ENCODE data around the gene ZNF287.

- TF ChIP-seq POLR2AphosphoS5 (IDR thresholded peaks at IDR 0.05; ENCODE audit: low read depth, low read length) = no peak
- TF ChIP-seq TAF1 (IDR thresholded peaks at IDR 0.05; ENCODE audit: borderline replicate concordance, insufficient read depth, low read length) = no peak
- TF ChIP-seq FOXP2 (optimal IDR thresholded peaks at IDR 0.05; ENCODE audit: borderline replicate concordance, extremely low read depth, extremely low read length, insufficient read depth) = no peak
- no peak for TF ChIP-seq REST (IDR thresholded peaks at IDR 0.05; ENCODE audit: insufficient read depth in 1 of 2, low read depth in 2 of 2, low read length in 2 of 2)
These were observed 61.0 kb downstream of the ZNF287 start for GRCh38 chr17:16507918-16508533.
